GM13976 (cell line): ENCODE data around the gene WBP11.
A peak's percentile ranks its signal among the peaks of the same experiment; 100 is the strongest.

Experiments used
- DNase-seq: peaks from one replicate; pipeline ENCODE4 v3.0.0; 2012; ENCODE audit warnings: low spot score
- in situ Hi-C: fragments of 300-500 bp; cut with MboI; formaldehyde crosslinking; loops from one replicate; pipeline ENCODE4 v1.12.0; 2022; ENCODE audit warnings: low sequenced_read_pairs, mixed read lengths, inconsistent platforms; ENCODE audit not compliant: unreplicated experiment
- TF ChIP-seq, protein P1 (sequence below): IDR thresholded peaks from 2 replicates; pipeline ENCODE4 v1.5.1; 2012; ENCODE audit warnings: borderline replicate concordance, mild to moderate bottlenecking; ENCODE audit not compliant: insufficient read depth; ENCODE audit errors: extremely low read depth, missing control alignments, control extremely low read depth

The WBP11 gene

GRCh38 chr12:14776236-14776961, 26.9 kb downstream of the WBP11 start:
- DNase-seq = no peak
- TF ChIP-seq, protein P1, sequence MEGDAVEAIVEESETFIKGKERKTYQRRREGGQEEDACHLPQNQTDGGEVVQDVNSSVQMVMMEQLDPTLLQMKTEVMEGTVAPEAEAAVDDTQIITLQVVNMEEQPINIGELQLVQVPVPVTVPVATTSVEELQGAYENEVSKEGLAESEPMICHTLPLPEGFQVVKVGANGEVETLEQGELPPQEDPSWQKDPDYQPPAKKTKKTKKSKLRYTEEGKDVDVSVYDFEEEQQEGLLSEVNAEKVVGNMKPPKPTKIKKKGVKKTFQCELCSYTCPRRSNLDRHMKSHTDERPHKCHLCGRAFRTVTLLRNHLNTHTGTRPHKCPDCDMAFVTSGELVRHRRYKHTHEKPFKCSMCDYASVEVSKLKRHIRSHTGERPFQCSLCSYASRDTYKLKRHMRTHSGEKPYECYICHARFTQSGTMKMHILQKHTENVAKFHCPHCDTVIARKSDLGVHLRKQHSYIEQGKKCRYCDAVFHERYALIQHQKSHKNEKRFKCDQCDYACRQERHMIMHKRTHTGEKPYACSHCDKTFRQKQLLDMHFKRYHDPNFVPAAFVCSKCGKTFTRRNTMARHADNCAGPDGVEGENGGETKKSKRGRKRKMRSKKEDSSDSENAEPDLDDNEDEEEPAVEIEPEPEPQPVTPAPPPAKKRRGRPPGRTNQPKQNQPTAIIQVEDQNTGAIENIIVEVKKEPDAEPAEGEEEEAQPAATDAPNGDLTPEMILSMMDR = peak; percentile 11
- in situ Hi-C loops = no loop called here

- TF ChIP-seq, protein P1 = no peak
- DNase-seq = no peak
- in situ Hi-C loops = no loop called here
These were observed 27.7 kb downstream of the WBP11 start for GRCh38 chr12:14775636-14775980.

- TF ChIP-seq, protein P1 = no peak
- in situ Hi-C loops = no loop called here
- DNase-seq = peak; percentile 54
These were observed 28.2 kb downstream of the WBP11 start for GRCh38 chr12:14774906-14775635.

GRCh38 chr12:14774074-14774905, 29.0 kb downstream of the WBP11 start:
- TF ChIP-seq, protein P1 = no peak
- peak; percentile 92 for DNase-seq
- in situ Hi-C loops = no loop called here

DNA sequence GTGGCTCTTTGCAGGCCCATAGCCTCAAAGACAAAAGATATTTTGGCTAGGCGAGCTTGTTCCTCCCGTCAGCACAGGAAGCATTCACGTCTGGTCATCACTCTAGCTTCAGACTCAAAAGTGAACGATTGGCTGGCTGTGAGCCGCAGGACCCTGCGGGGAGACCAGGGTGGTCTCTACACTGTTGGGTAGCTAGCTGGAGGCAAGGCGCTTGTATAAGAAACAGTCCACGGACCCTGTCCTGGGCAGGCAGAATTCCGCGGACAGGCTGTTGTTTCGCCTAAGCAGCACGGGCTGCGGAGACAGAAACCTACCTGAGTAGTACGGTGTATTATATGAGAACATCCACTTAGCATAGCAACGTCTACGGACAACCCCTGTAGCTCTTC, 29.6 kb downstream of the WBP11 start:
- TF ChIP-seq, protein P1 = no peak
- peak; percentile 31 for DNase-seq
- in situ Hi-C loops = no loop called here

GRCh38 chr12:14772946-14773345, 30.3 kb downstream of the WBP11 start:
- TF ChIP-seq, protein P1 = no peak
- no peak for DNase-seq
- in situ Hi-C loops = no loop called here
